HG03159 (cell line): ENCODE measurements around the gene TRAF3IP1.
"Not testable (repeated sequence)": the region's sequence is repeated elsewhere in the genome, so short reads cannot be mapped to it uniquely, and the experiment has no call there.

Experiments
- ATAC-seq: cut with Tn5 transposase; IDR thresholded peaks from one replicate; pipeline ENCODE4 v1.9.1; 2021; ENCODE audit warnings: mild to moderate bottlenecking, moderate library complexity; ENCODE audit not compliant: unreplicated experiment

Gene TRAF3IP1

GRCh38 chr2:238442257-238442656 is 121.9 kb downstream of the TRAF3IP1 start:
- not testable (repeated sequence) for ATAC-seq

GRCh38 chr2:238444242-238444641 is 123.9 kb downstream of the TRAF3IP1 start:
- ATAC-seq: no peak

GRCh38 chr2:238445409-238446190 is 125.3 kb downstream of the TRAF3IP1 start:
- ATAC-seq: no peak

- no peak for ATAC-seq
Observed at GRCh38 chr2:238446371-238446770, 126.1 kb downstream of the TRAF3IP1 start.

GRCh38 chr2:238448031-238448955 is 128.0 kb downstream of the TRAF3IP1 start:
- ATAC-seq: no peak

GRCh38 chr2:238449241-238449640 is 128.9 kb downstream of the TRAF3IP1 start:
- ATAC-seq: no peak

- ATAC-seq: no peak
Observed at GRCh38 chr2:238449909-238450417, 129.6 kb downstream of the TRAF3IP1 start.

- no peak for ATAC-seq
Observed at GRCh38 chr2:238450440-238450861, 130.1 kb downstream of the TRAF3IP1 start.
